Mesendoderm (in vitro differentiated cells): ENCODE results near the gene TAB2.

ENCODE experiments used
- DNase-seq: peaks from one replicate; pipeline ENCODE4 v3.0.0; 2013
- H2AK5ac ChIP-seq: 2 replicates; pipeline ENCODE4 v1.6.1; 2013; ENCODE audit warnings: low read length, inconsistent platforms
- H2BK120ac ChIP-seq: 2 replicates; pipeline ENCODE4 v1.6.1; 2013; ENCODE audit warnings: low read depth, mild to moderate bottlenecking, low read length, moderate library complexity, mixed read lengths
- H2BK15ac ChIP-seq: replicated peaks from 2 replicates; pipeline ENCODE4 v1.6.1; 2013; ENCODE audit warnings: low read depth, mild to moderate bottlenecking, moderate library complexity
- H2BK5ac ChIP-seq: 2 replicates; pipeline ENCODE4 v1.6.1; 2013; ENCODE audit warnings: low read length, inconsistent platforms
- H3K18ac ChIP-seq: 2 replicates; pipeline ENCODE4 v1.6.1; 2013; ENCODE audit warnings: mild to moderate bottlenecking, low read length, mixed read lengths
- H3K23ac ChIP-seq: one replicate; pipeline ENCODE4 v1.6.1; 2013; ENCODE audit warnings: low read length
- H3K27ac ChIP-seq: 2 replicates; pipeline ENCODE4 v1.5.1; 2013; ENCODE audit warnings: low read depth, mild to moderate bottlenecking, inconsistent platforms, low read length, moderate library complexity
- H3K27me3 ChIP-seq: 2 replicates; pipeline ENCODE4 v1.6.1; 2013; ENCODE audit warnings: low read length, control low read depth, mild to moderate bottlenecking, inconsistent platforms; ENCODE audit not compliant: insufficient read depth, poor library complexity
- H3K36me3 ChIP-seq: 2 replicates; pipeline ENCODE4 v1.6.1; 2013; ENCODE audit warnings: low read length, inconsistent platforms; ENCODE audit not compliant: control insufficient read depth, insufficient read depth
- H3K4ac ChIP-seq: one replicate; pipeline ENCODE4 v1.6.1; 2013; ENCODE audit warnings: low read depth, mild to moderate bottlenecking, low read length, moderate library complexity
- H3K4me1 ChIP-seq: 2 replicates; pipeline ENCODE4 v1.6.1; 2013; ENCODE audit warnings: low read depth, low read length, inconsistent platforms; ENCODE audit not compliant: control insufficient read depth
- H3K4me2 ChIP-seq: 2 replicates; pipeline ENCODE4 v1.6.1; 2013; ENCODE audit warnings: low read length
- H3K4me3 ChIP-seq: 2 replicates; pipeline ENCODE4 v1.5.1; 2013; ENCODE audit warnings: mild to moderate bottlenecking, low read length
- H3K56ac ChIP-seq: one replicate; pipeline ENCODE4 v1.6.1; 2013; ENCODE audit warnings: low read length
- H3K79me1 ChIP-seq: 2 replicates; pipeline ENCODE4 v1.6.1; 2013; ENCODE audit warnings: low read length, inconsistent platforms
- H3K79me2 ChIP-seq: 2 replicates; pipeline ENCODE4 v1.6.1; 2013; ENCODE audit warnings: mild to moderate bottlenecking, low read length; ENCODE audit not compliant: control insufficient read depth, insufficient read depth
- H3K9ac ChIP-seq: 2 replicates; pipeline ENCODE4 v1.6.1; 2013; ENCODE audit warnings: low read length, inconsistent platforms
- H4K5ac ChIP-seq: one replicate; pipeline ENCODE4 v1.6.1; 2013; ENCODE audit warnings: low read length
- H4K8ac ChIP-seq: one replicate; pipeline ENCODE4 v1.6.1; 2013; ENCODE audit warnings: low read depth, mild to moderate bottlenecking, control low read depth, low read length, moderate library complexity
- WGBS: extraction: QIAGEN DNeasy Blood & Tissue Kit; methylation state at CpG from one replicate; pipeline ENCODE4 v1.1.7; 2013; ENCODE audit warnings: low lambda C conversion rate, missing lambda C conversion rate; ENCODE audit not compliant: insufficient coverage; ENCODE audit errors: extremely low coverage; 5-methylcytosine and 5-hydroxymethylcytosine counted together

The TAB2 gene

GRCh38 chr6:149331043-149331807 lies 13.7 kb downstream of the TAB2 start:
- Histone ChIP-seq H3K79me2 (peaks cover 80% of the 10 kb centered on the region), H3K18ac (no peak overlapping the region)
- DNase-seq = no peak

GRCh38 chr6:149331871-149332270 lies 14.4 kb downstream of the TAB2 start:
- Histone ChIP-seq H2BK5ac (no peak overlapping the region), H3K79me1 (peaks cover 5% of the 10 kb centered on the region), H3K79me2 (peaks cover 81% of the 10 kb centered on the region), H3K56ac (no peak overlapping the region), H2BK120ac (no peak overlapping the region), H3K18ac (no peak overlapping the region), H3K9ac (no peak overlapping the region), H3K4me2 (no peak overlapping the region), H3K4ac (no peak overlapping the region), H2AK5ac (no peak overlapping the region), H3K23ac (no peak overlapping the region), H3K36me3 (no peaks in the 10 kb centered on the region), H4K5ac (no peak overlapping the region), H3K27ac (no peak overlapping the region), H4K8ac (no peak overlapping the region), H3K4me3 (no peak overlapping the region), H2BK15ac (no peak overlapping the region), H3K4me1 (peaks cover 8% of the 10 kb centered on the region), H3K27me3 (no peaks in the 10 kb centered on the region)
- WGBS = no CpG with 5 or more reads among the region's 2 CpGs
- no peak for DNase-seq

More at GRCh38 chr6:149331043-149331807, 13.7 kb downstream of the TAB2 start:
- H4K8ac ChIP-seq = no peak overlapping the region
- H4K5ac ChIP-seq = no peak overlapping the region
- no CpG with 5 or more reads among the region's 2 CpGs for WGBS
- peaks cover 8% of the 10 kb centered on the region for H3K4me1 ChIP-seq
- no peak overlapping the region for H2BK15ac ChIP-seq
- H3K4ac ChIP-seq = no peak overlapping the region
- H3K56ac ChIP-seq = no peak overlapping the region
- H3K79me1 ChIP-seq = peaks cover 5% of the 10 kb centered on the region
- H3K23ac ChIP-seq = no peak overlapping the region
- H3K27me3 ChIP-seq = no peaks in the 10 kb centered on the region
- H2BK120ac ChIP-seq = no peak overlapping the region
- no peak overlapping the region for H3K4me3 ChIP-seq
- no peak overlapping the region for H2BK5ac ChIP-seq
- H3K4me2 ChIP-seq = no peak overlapping the region
- no peak overlapping the region for H2AK5ac ChIP-seq
- no peak overlapping the region for H3K27ac ChIP-seq
- no peaks in the 10 kb centered on the region for H3K36me3 ChIP-seq
- H3K9ac ChIP-seq = no peak overlapping the region

GRCh38 chr6:149332602-149333265 lies 15.2 kb downstream of the TAB2 start:
- Histone ChIP-seq H3K18ac (no peak overlapping the region), H3K4me2 (no peak overlapping the region), H3K79me2 (peaks cover 80% of the 10 kb centered on the region), H2AK5ac (no peak overlapping the region), H3K23ac (peak overlapping the region; percentile 26), H2BK120ac (no peak overlapping the region), H3K56ac (no peak overlapping the region), H2BK15ac (no peak overlapping the region), H4K5ac (no peak overlapping the region), H2BK5ac (no peak overlapping the region), H4K8ac (no peak overlapping the region), H3K4ac (no peak overlapping the region), H3K4me3 (no peak overlapping the region), H3K27ac (no peak overlapping the region), H3K4me1 (peaks cover 6% of the 10 kb centered on the region), H3K79me1 (peaks cover 5% of the 10 kb centered on the region), H3K27me3 (no peaks in the 10 kb centered on the region), H3K9ac (no peak overlapping the region), H3K36me3 (no peaks in the 10 kb centered on the region)
- DNase-seq = no peak
- WGBS = no CpG with 5 or more reads among the region's 5 CpGs

GRCh38 chr6:149333266-149333620 lies 15.7 kb downstream of the TAB2 start:
- Histone ChIP-seq H4K8ac (no peak overlapping the region), H3K56ac (no peak overlapping the region), H2BK5ac (no peak overlapping the region), H3K23ac (peak overlapping the region; percentile 26), H3K79me2 (peaks cover 80% of the 10 kb centered on the region), H3K4me3 (no peak overlapping the region), H3K79me1 (peaks cover 5% of the 10 kb centered on the region), H2BK120ac (no peak overlapping the region), H3K4ac (no peak overlapping the region), H3K36me3 (no peaks in the 10 kb centered on the region), H3K4me1 (peaks cover 6% of the 10 kb centered on the region), H2AK5ac (no peak overlapping the region), H3K4me2 (no peak overlapping the region), H3K9ac (no peak overlapping the region), H3K27ac (no peak overlapping the region), H3K18ac (no peak overlapping the region), H4K5ac (no peak overlapping the region), H3K27me3 (no peaks in the 10 kb centered on the region), H2BK15ac (no peak overlapping the region)
- no peak for DNase-seq
- no CpG with 5 or more reads among the region's 4 CpGs for WGBS

GRCh38 chr6:149334201-149334600 lies 16.7 kb downstream of the TAB2 start:
- peaks cover 78% of the 10 kb centered on the region for H3K79me2 ChIP-seq
- peaks cover 5% of the 10 kb centered on the region for H3K79me1 ChIP-seq
- H3K23ac ChIP-seq = no peak overlapping the region
- DNase-seq = no peak
- H3K4me1 ChIP-seq = peaks cover 1% of the 10 kb centered on the region
- no peaks in the 10 kb centered on the region for H3K36me3 ChIP-seq
- no peak overlapping the region for H2BK5ac ChIP-seq
- no peak overlapping the region for H4K5ac ChIP-seq
- no peak overlapping the region for H3K18ac ChIP-seq
- no peaks in the 10 kb centered on the region for H3K27me3 ChIP-seq
- WGBS = no CpG with 5 or more reads among the region's 3 CpGs
- H3K4ac ChIP-seq = no peak overlapping the region
- H3K9ac ChIP-seq = no peak overlapping the region
- H4K8ac ChIP-seq = no peak overlapping the region
- H2BK15ac ChIP-seq = no peak overlapping the region
- H2AK5ac ChIP-seq = no peak overlapping the region
- no peak overlapping the region for H3K4me3 ChIP-seq
- H2BK120ac ChIP-seq = no peak overlapping the region
- no peak overlapping the region for H3K27ac ChIP-seq
- no peak overlapping the region for H3K4me2 ChIP-seq
- H3K56ac ChIP-seq = no peak overlapping the region
